Progenitor cell of endocrine pancreas (in vitro differentiated cells): Measurements from ENCODE around the gene FBXL13. TPM values are rescaled to one million over a fixed set of nuclear protein-coding genes. Genes with fewer than 3 reads are reported as not detected.

ENCODE experiments used
- DNase-seq: peaks from one replicate; pipeline ENCODE4 v3.0.0; 2021; ENCODE audit warnings: low spot score; ENCODE audit not compliant: unreplicated experiment
- H3K27ac Mint-ChIP-seq: 2 replicates; pipeline ENCODE4 v1.8.0; 2021; ENCODE audit warnings: mild to moderate bottlenecking, moderate library complexity, mixed read lengths
- H3K27me3 Mint-ChIP-seq: 2 replicates; pipeline ENCODE4 v1.8.0; 2021; ENCODE audit warnings: mixed read lengths
- H3K36me3 Mint-ChIP-seq: 2 replicates; pipeline ENCODE4 v1.8.0; 2022; ENCODE audit warnings: mixed read lengths; ENCODE audit not compliant: insufficient read depth
- H3K4me1 Mint-ChIP-seq: 2 replicates; pipeline ENCODE4 v1.8.0; 2021; ENCODE audit warnings: low read depth, mixed read lengths
- H3K4me3 Mint-ChIP-seq: 2 replicates; pipeline ENCODE4 v1.8.0; 2021; ENCODE audit warnings: low read depth, mild to moderate bottlenecking, moderate library complexity, mixed read lengths
- H3K9me3 Mint-ChIP-seq: 2 replicates; pipeline ENCODE4 v1.8.0; 2021; ENCODE audit warnings: low read depth, mixed read lengths
- total RNA-seq: library from RNA; stranded (reverse); gene quantifications from 2 replicates; pipeline ENCODE4 v1.2.1, GENCODE V29; 2021
- TF ChIP-seq, protein P1 (sequence below): fragments of 200-600 bp; sonication (generic); IDR thresholded peaks from one replicate; pipeline ENCODE4 v1.5.0; 2021; ENCODE audit warnings: antibody characterized with exemption, mild to moderate bottlenecking; ENCODE audit not compliant: unreplicated experiment

FBXL13 gene
- total RNA-seq, 1 donor from 2014 or later: 9.1 TPM

DNA sequence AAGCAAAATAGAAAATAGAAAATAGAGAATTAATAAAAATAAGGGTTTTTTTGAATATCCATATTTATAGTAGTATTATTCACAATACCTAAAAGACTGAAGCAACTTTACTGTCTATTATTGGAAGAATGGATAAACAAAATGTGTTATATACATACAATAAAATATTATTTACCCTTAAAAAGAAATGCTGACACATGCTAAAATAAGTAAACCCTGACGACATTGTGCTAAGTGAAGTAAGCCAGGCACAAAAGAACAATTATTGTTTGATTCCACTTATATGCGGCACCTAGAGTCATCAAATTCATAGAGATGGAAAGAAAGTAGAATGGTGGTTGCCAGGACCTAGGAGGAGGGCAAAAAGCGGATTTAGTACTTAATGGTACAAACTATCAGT, 122.8 kb downstream of the FBXL13 start:
- Mint-ChIP-seq H3K4me1 (no peaks in the 10 kb centered on the region), H3K36me3 (peaks cover 16% of the 10 kb centered on the region), H3K27me3 (no peaks in the 10 kb centered on the region), H3K27ac (no peak overlapping the region), H3K4me3 (no peak overlapping the region), H3K9me3 (peaks cover 37% of the 10 kb centered on the region)
- no peak for DNase-seq
- TF ChIP-seq, protein P1, sequence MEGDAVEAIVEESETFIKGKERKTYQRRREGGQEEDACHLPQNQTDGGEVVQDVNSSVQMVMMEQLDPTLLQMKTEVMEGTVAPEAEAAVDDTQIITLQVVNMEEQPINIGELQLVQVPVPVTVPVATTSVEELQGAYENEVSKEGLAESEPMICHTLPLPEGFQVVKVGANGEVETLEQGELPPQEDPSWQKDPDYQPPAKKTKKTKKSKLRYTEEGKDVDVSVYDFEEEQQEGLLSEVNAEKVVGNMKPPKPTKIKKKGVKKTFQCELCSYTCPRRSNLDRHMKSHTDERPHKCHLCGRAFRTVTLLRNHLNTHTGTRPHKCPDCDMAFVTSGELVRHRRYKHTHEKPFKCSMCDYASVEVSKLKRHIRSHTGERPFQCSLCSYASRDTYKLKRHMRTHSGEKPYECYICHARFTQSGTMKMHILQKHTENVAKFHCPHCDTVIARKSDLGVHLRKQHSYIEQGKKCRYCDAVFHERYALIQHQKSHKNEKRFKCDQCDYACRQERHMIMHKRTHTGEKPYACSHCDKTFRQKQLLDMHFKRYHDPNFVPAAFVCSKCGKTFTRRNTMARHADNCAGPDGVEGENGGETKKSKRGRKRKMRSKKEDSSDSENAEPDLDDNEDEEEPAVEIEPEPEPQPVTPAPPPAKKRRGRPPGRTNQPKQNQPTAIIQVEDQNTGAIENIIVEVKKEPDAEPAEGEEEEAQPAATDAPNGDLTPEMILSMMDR: no peak

DNA sequence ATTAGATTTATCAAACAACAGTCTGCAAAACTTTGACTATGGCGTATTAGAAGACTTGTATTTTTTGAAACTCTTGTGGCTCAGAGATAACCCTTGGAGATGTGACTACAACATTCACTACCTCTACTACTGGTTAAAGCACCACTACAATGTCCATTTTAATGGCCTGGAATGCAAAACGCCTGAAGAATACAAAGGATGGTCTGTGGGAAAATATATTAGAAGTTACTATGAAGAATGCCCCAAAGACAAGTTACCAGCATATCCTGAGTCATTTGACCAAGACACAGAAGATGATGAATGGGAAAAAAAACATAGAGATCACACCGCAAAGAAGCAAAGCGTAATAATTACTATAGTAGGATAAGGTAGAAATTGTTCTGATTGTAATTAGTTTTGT, 130.4 kb downstream of the FBXL13 start:
- Mint-ChIP-seq H3K4me3 (no peak overlapping the region), H3K27me3 (no peaks in the 10 kb centered on the region), H3K9me3 (no peaks in the 10 kb centered on the region), H3K27ac (no peak overlapping the region), H3K4me1 (no peaks in the 10 kb centered on the region), H3K36me3 (no peaks in the 10 kb centered on the region)
- TF ChIP-seq, protein P1: no peak
- no peak for DNase-seq

DNA sequence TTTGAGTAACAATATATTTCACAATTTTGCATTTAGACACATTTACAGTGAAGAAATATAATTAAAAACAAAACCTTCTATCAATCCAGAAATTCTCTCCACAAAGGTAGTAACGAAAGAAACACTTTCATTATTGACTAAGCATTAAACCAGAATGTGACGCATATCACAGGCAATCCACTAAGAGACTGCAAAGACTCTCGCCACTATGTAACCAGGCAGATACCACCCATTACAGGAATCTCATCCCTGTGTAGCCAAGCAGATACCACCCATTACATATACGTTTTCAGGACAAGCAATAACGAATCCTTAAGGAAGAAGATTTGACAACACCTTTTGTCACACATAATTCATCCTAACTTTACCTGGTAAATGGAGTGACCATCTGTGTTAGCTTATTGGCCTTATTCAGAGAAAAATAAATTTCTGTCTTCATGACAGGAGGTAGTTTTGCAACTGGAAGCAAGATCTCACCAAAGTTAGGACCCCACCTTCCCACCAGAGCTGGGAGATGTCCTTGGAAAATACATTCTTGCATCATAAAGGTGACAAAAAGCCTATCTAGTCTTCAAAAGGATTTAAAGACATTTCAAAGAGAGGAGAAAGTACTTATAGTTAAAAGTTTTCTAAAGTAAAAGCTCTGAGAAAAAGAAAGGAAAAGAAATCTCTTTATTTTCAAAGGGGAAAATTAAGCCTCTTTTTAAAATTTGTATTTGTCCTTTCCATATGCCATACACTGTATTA, 131.0 kb downstream of the FBXL13 start:
- Mint-ChIP-seq H3K27me3 (no peaks in the 10 kb centered on the region), H3K4me1 (no peaks in the 10 kb centered on the region), H3K27ac (no peak overlapping the region), H3K4me3 (no peak overlapping the region), H3K36me3 (no peaks in the 10 kb centered on the region), H3K9me3 (no peaks in the 10 kb centered on the region)
- TF ChIP-seq, protein P1: no peak
- no peak for DNase-seq

DNA sequence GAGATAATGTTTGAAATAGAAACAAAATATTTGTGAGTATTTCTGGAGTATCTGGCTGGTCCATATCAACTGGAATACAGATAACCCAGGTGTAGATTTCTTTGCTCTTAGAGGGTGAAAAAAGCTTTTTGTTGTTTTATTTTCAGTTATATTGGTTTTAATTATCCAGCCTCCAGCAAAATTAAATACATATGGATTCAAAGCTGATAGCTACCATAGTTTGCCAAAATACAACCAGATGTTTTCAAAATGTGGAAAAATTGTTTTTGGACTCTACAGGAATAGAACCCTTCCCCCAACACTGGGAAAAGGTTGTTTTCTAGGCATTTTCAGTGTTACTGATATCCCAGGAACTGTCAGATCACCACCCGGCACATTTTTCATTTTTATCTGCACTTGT, 131.7 kb downstream of the FBXL13 start:
- no peak overlapping the region for H3K27ac Mint-ChIP-seq
- H3K9me3 Mint-ChIP-seq: no peaks in the 10 kb centered on the region
- no peaks in the 10 kb centered on the region for H3K27me3 Mint-ChIP-seq
- H3K4me3 Mint-ChIP-seq: no peak overlapping the region
- TF ChIP-seq, protein P1: no peak
- no peak for DNase-seq
- no peaks in the 10 kb centered on the region for H3K36me3 Mint-ChIP-seq
- H3K4me1 Mint-ChIP-seq: no peaks in the 10 kb centered on the region

DNA sequence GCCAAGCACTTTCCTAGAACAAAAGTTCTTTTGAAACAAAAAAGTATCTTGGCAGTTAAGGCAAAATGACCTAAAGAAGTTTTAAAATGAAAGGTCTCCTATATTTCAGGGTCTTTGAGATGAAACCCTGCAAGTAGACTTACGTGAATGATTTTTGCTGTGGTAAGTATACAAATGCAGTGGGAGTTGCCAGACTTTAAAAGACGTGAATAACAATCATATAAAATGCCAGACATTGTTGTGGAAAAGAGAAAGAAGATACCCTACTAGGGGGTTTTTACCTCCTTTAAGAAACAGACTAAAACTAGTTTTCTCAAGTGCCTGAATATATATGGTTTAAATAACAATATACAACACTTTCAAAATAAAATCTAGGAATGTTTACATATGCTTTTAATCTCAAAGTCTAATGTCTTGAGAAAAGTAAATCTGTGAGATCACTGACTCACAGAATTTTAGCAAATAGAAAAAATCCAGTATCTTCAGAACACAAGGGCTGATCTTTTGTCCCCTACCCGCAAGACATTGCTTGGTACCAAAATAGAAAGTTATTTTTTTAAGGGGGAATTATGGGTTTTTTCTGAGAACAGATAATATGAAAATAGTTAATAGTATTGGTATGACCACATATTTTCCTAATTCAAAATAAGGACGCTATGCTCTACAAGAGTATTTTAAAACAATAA, 132.3 kb downstream of the FBXL13 start:
- no peaks in the 10 kb centered on the region for H3K9me3 Mint-ChIP-seq
- no peaks in the 10 kb centered on the region for H3K4me1 Mint-ChIP-seq
- H3K36me3 Mint-ChIP-seq: no peaks in the 10 kb centered on the region
- H3K27ac Mint-ChIP-seq: no peak overlapping the region
- no peak for DNase-seq
- TF ChIP-seq, protein P1: no peak
- H3K27me3 Mint-ChIP-seq: no peaks in the 10 kb centered on the region
- no peak overlapping the region for H3K4me3 Mint-ChIP-seq
